ENCODE measurements around the gene SH3BGRL2. TPM values are rescaled to one million over a fixed set of nuclear protein-coding genes. Genes with fewer than 3 reads are reported as not detected.

SH3BGRL2 gene
- polyA plus RNA-seq, 1 donor (not counting 4 experiments of a cell fraction or from before 2014, with no cell fraction given), result 3.8 TPM

- dilution Hi-C loops (cut with MboI; ENCODE audit: extremely low pct_ligation_motif_present, low sequenced_read_pairs), result no loop called here
- Histone ChIP-seq H3K9ac (ENCODE audit: control insufficient read depth, extremely low read depth, insufficient read depth, low read length) (no peak overlapping the region), H3K27me3 (ENCODE audit: control insufficient read depth, extremely low read depth, insufficient read depth, low read length) (no peaks in the 10 kb centered on the region), H3K27ac (ENCODE audit: control insufficient read depth, insufficient read depth, low read length) (no peak overlapping the region), H3K9me1 (ENCODE audit: control insufficient read depth, extremely low read depth, insufficient read depth, low read length) (no peaks in the 10 kb centered on the region), H2AFZ (ENCODE audit: control insufficient read depth, low read length) (no peak overlapping the region), H3K4me3 (ENCODE audit: control insufficient read depth in 2 of 3, extremely low read depth in 1 of 3, insufficient read depth in 2 of 3, low read depth in 1 of 3, low read length in 3 of 3) (no peak overlapping the region), H3K4me1 (ENCODE audit: control insufficient read depth, extremely low read depth, insufficient read depth, low read length) (no peaks in the 10 kb centered on the region), H4K20me1 (ENCODE audit: control insufficient read depth, extremely low read depth, insufficient read depth, low read length) (no peaks in the 10 kb centered on the region), H3K4me2 (ENCODE audit: control insufficient read depth, extremely low read depth, insufficient read depth, low read depth, low read length) (no peak overlapping the region), H3K79me2 (ENCODE audit: control insufficient read depth, insufficient read depth, low read length) (no peaks in the 10 kb centered on the region), H3K9me3 (ENCODE audit: control insufficient read depth, low read depth, low read length) (no peaks in the 10 kb centered on the region), H3K36me3 (ENCODE audit: control insufficient read depth in 2 of 2, extremely low read depth in 1 of 2, insufficient read depth in 2 of 2, low read length in 2 of 2) (no peaks in the 10 kb centered on the region)
- TF ChIP-seq, protein P1, sequence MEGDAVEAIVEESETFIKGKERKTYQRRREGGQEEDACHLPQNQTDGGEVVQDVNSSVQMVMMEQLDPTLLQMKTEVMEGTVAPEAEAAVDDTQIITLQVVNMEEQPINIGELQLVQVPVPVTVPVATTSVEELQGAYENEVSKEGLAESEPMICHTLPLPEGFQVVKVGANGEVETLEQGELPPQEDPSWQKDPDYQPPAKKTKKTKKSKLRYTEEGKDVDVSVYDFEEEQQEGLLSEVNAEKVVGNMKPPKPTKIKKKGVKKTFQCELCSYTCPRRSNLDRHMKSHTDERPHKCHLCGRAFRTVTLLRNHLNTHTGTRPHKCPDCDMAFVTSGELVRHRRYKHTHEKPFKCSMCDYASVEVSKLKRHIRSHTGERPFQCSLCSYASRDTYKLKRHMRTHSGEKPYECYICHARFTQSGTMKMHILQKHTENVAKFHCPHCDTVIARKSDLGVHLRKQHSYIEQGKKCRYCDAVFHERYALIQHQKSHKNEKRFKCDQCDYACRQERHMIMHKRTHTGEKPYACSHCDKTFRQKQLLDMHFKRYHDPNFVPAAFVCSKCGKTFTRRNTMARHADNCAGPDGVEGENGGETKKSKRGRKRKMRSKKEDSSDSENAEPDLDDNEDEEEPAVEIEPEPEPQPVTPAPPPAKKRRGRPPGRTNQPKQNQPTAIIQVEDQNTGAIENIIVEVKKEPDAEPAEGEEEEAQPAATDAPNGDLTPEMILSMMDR (optimal IDR thresholded peaks at IDR 0.05 in 1 of 3, IDR thresholded peaks at IDR 0.05 in 1 of 3, conservative IDR thresholded peaks at IDR 0.05 in 1 of 3; ENCODE audit: extremely low read depth in 1 of 3, insufficient read depth in 2 of 3, low read length in 3 of 3), result no peak
- TF ChIP-seq EZH2 (IDR thresholded peaks at IDR 0.05; ENCODE audit: low read length), result no peak
- FAIRE-seq (no peak), DNase-seq (ENCODE audit: low read depth, low spot score) (no peak)
Observed at GRCh38 chr6:79706527-79706926, 75.4 kb downstream of the SH3BGRL2 start.

- Histone ChIP-seq H3K79me2 (ENCODE audit: control insufficient read depth, insufficient read depth, low read length) (no peaks in the 10 kb centered on the region), H3K36me3 (ENCODE audit: control insufficient read depth in 2 of 2, extremely low read depth in 1 of 2, insufficient read depth in 2 of 2, low read length in 2 of 2) (no peaks in the 10 kb centered on the region), H3K4me3 (ENCODE audit: control insufficient read depth in 2 of 3, extremely low read depth in 1 of 3, insufficient read depth in 2 of 3, low read depth in 1 of 3, low read length in 3 of 3) (no peak overlapping the region), H3K9me3 (ENCODE audit: control insufficient read depth, low read depth, low read length) (no peaks in the 10 kb centered on the region), H3K27ac (ENCODE audit: control insufficient read depth, insufficient read depth, low read length) (no peak overlapping the region), H3K27me3 (ENCODE audit: control insufficient read depth, extremely low read depth, insufficient read depth, low read length) (no peaks in the 10 kb centered on the region), H3K9ac (ENCODE audit: control insufficient read depth, extremely low read depth, insufficient read depth, low read length) (no peak overlapping the region), H4K20me1 (ENCODE audit: control insufficient read depth, extremely low read depth, insufficient read depth, low read length) (no peaks in the 10 kb centered on the region), H3K9me1 (ENCODE audit: control insufficient read depth, extremely low read depth, insufficient read depth, low read length) (no peaks in the 10 kb centered on the region), H3K4me1 (ENCODE audit: control insufficient read depth, extremely low read depth, insufficient read depth, low read length) (no peaks in the 10 kb centered on the region), H3K4me2 (ENCODE audit: control insufficient read depth, extremely low read depth, insufficient read depth, low read depth, low read length) (no peak overlapping the region), H2AFZ (ENCODE audit: control insufficient read depth, low read length) (no peak overlapping the region)
- dilution Hi-C loops (cut with MboI; ENCODE audit: extremely low pct_ligation_motif_present, low sequenced_read_pairs), result no loop called here
- no peak for TF ChIP-seq EZH2 (IDR thresholded peaks at IDR 0.05; ENCODE audit: low read length)
- TF ChIP-seq, protein P1 (optimal IDR thresholded peaks at IDR 0.05 in 1 of 3, IDR thresholded peaks at IDR 0.05 in 1 of 3, conservative IDR thresholded peaks at IDR 0.05 in 1 of 3; ENCODE audit: extremely low read depth in 1 of 3, insufficient read depth in 2 of 3, low read length in 3 of 3), result no peak
- no peak for DNase-seq (ENCODE audit: low read depth, low spot score)
- no peak for FAIRE-seq
Observed at GRCh38 chr6:79707621-79708020, 76.5 kb downstream of the SH3BGRL2 start.
